ENCODE results near the gene AUTS2.
A peak's percentile ranks its signal among the peaks of the same experiment; 100 is the strongest.
"Not testable (repeated sequence)": the region's sequence is repeated elsewhere in the genome, so short reads cannot be mapped to it uniquely, and the experiment has no call there.

AUTS2 gene

DNA sequence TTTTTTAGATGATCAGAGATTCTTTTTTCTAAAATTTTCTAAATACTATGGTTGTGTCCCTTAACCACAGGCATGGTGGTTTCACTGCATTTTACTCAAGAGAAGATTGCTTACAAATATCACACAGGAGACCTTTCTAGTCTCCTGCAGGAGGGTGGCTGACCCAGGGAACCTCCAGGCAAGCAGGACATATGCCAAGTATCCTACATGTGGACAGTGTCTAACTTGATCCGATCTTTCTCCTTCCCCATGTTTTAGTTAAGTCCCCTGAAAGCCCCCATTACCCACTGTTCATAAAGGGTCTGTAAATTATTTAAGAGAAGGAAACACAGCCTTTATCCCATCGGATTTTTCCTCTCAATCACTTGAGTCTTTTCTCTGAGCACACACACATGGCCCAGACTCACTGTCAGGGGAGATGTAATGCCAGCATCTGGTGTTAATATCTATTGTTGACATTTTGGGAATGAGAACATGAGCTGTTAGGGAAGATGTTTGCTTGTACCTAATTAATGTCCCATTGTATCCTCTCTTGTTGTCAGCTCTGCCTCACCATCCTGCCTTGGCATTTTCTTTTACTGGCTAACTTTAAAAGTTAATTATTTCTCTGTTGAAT, 755.2 kb downstream of the AUTS2 start:
- DNase-seq (ENCODE audit: low spot score): no peak

DNA sequence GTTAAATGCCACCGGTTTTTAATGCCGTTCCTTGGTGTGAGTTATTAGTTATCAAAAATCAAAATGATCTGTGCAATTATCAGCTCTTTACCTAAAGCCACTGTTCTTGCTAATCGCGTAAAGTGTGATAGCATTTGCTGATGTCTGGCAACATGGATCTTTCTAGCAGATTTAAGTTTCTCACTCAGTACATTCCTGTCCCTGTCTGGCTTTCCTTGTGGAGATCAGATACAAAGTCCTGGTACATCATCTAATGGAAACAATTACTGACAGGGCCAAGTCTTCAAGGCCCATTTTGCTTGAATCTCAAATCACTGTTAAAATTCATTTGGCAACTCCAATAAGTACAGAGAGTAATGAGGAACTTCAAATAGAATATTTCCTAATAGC, 755.7 kb downstream of the AUTS2 start:
- no peak for DNase-seq (ENCODE audit: low spot score)

DNA sequence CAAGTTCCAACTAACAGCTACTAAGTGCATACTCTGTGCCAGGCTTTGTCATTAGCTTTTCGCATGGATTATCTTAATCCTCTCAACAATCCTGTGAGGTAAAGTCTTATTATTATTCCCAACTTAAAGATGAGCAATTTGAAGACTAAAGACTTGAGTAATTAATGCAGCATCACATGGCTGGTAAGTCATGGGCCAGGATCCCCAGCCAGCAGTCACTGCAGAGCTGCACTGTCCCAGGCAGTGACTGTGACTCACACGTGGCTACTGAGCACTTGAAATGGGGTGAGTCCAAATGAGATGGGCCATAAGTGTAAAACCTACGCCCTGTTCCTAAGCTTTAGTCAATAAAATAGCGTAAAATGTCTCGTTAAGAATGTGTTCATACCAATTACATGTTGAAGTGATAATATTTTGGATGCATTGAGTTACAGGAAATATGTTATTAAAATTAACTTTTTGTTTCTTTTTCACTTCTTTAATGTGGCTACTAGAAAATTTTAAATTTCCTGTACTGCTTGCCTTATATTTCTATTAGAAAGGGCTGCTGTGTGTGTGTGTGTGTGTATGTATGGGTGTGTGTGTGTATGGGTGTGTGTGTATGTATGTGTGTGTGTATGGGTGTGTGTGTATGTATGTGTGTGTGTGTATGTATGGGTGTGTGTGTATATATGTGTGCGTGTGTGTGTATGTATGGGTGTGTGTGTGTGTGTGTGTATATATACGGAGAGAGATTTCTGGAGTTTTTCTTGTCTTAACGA, 756.3 kb downstream of the AUTS2 start:
- DNase-seq (ENCODE audit: low spot score): peak; percentile 21

DNA sequence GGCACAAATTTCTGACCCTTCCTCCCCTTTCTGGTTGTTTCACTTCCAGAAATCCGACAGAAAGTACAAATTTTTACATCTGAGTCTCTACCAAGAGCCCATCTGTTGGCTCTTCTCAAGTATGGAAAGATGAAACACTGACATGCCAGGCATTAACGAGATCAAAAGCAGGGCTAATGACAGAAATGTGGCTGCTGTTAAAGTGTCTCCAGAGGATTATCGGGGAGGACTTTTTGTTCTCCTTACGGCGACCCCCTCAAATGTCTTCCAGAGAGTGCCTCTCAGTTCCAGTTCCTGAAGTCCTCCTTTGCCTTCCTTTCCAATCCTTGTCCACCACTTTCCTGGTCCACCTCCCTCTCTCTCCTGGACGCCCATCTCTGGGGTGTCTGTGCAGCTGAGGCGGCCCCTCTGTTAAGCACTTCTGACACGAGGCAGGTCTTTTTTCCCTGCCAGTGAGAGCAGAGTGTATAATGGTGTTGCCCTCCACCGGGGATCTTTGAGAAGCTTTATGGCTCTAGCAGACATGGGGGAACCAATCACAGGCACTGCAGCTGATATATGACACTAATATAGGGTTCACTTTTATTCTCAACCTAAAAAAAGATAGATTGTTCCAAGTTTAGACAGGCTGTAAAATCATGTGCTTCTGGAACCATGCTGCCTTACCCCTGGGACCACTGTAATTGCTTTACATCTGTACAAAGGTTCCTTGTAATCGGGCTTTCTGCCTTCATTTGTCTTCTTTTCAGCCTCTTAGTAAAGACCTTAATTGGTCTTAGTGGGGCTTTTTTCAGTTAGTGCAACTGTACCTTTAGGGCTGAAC, 757.1 kb downstream of the AUTS2 start:
- DNase-seq (ENCODE audit: low spot score): no peak

DNA sequence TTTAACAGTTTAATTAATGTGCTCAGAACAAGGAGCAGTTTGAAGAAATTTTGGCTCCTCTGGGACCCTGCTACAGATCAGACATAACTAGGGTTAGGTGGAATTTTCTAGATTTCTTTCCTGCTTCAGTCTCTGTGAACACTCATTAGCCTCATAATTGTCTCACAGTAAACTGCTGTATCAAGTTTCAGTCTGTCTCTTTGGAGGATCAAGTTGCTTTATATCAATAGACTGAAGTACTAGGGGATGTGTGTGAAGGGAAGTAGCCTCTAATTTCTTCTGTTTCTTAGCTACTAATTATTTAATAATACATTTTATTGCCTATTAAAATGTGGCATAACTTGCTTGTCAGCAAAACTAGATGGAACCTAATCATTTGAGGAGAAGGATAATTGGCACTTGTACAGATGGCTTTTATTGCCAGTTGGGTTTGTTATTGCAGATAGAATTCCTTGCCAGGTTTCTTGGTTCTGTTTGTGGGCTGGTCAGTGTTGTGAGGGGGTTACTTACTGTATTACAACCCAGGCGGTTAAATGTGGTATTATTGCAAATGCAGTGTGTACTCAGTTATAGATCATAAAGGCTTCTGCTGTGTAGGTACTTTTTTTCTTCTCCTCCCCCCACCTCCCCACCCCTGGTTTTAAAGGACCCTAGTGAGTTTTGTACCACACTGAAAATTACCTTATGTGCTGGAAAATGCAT, 758.0 kb downstream of the AUTS2 start:
- DNase-seq (ENCODE audit: low spot score): no peak

DNA sequence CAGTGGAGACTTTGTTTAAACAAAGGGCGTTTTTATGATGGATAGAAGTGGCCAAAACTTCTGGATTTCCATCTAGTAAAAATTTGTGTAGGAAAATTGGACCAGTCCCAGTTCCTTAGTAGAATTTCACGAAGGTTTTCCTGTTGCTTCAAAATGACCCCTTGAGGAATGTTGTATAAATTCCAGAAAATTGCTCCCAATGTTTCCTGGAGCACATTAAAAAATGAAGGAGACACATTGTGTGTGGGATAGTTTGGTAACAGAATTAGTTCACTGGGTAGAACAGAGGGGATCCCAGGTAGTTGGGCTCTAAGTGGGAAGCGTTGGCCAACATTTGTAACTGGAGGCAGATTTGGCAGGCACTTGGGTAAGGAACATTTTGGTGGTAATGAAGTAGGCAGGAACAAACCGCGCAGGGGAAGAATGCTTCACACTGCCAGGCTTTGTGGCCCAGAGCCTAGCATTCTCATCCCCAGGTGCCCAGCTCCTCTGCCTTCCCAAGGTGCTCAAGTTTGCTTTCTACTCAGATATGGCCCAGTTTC, 758.6 kb downstream of the AUTS2 start:
- no peak for DNase-seq (ENCODE audit: low spot score)

DNA sequence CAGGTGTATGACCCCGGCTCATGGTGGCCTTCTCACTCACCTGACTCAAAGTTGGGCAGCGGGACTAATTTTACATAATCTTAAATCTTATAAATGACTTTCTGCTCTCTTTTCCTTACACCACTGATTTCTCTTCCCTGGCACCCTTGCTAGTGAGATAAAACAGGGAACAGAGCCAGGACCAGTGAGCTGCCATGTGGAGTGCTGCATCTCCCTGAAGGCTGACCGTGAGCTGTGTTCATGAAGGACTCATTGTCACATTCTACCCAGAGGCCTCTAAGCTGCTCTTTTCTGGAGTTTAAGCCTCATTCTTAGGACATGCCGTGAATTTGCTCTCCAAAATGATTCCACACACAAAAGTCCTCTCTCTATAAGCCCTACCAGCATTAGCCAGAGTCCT, 762.3 kb downstream of the AUTS2 start:
- DNase-seq (ENCODE audit: low spot score): no peak

DNA sequence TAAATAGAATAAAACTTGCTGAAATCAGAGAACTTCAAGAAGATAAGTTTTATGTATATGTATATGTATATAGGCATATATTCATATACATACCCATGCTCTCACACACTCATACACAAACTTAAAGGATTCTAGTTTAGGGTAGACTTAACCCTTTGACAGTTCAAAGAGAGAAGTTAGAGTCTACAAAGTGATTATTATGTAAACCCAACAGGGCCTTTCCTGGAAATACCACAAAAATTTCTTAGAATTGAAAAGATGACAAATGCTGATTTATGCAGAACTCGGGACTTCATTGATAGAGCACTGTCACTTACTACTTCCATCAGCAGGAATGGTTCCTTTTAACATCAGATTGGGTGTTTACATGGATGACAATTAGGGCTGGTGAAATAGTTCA, 763.5 kb downstream of the AUTS2 start:
- DNase-seq (ENCODE audit: low spot score): no peak

DNA sequence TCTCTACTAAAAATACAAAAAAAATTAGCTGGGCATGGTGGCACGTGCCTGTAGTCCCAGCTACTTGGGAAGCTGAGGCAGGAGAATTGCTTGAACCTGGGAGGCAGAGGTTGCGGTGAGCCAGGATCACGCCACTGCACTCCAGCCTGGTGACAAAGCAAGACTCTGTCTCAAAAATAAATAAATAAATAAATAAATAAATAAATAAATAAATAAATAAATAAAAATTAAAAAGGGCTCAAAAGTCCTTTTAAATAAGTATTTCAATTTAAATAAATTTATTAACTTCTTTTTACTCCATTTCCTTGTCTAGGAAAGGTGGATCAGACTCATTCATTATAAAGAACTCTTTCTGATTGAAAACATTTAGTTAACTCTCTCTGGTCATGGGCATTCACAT, 766.1 kb downstream of the AUTS2 start:
- not testable (repeated sequence) for DNase-seq (ENCODE audit: low spot score)

DNA sequence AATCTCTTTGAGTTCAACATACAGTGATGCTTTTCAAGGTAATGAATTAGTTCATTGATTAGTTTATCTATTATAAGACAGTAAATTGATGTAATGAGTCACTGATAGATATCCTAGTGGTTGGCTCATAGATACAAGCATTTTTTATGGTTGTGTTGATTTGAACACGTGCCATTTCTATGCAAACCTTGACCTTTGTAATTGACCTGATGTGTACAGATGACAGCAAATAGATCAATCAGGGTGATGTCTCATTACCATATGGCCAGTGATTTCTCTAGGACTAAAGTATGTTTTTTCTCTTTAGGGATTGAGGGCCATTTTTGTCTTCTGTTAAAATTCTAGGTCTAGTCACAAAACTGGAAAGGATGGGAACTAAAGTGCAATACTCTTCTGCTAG, 773.4 kb downstream of the AUTS2 start:
- DNase-seq (ENCODE audit: low spot score): no peak

DNA sequence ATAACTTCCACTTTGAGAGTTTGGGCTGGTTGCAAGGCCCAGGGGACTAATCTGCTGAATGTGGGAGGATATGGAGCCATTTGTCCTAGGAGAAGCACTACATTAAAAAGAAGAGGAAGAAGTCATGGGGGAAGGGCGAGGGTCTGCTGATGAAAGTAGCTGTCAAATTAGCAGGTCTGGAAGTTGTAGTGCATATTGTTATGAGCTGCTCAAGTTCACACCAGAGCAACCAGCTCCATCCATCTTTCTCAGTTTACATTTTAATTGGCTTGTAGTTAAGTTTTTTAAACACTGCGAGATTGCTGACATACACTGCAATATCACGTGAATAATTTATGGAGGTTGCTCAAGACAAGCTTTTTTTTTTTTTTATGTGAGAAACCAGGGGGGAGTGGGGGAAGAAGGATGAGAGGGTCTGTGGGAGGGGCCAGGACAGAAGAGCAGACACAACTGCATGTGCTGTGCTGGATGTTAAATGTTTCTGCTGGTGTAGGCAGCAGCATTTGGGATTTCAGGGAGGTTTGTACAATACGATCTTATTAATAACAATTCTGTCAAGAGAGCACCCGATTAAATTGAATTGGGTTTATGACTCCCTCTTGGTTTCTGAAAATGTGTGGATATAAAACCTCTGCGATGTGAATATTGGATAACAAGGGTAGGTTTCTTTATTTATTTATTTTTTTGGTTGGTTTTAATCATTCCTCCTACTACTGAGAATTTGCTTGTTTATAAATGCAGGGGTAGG, 774.7 kb downstream of the AUTS2 start:
- DNase-seq (ENCODE audit: low spot score): no peak

DNA sequence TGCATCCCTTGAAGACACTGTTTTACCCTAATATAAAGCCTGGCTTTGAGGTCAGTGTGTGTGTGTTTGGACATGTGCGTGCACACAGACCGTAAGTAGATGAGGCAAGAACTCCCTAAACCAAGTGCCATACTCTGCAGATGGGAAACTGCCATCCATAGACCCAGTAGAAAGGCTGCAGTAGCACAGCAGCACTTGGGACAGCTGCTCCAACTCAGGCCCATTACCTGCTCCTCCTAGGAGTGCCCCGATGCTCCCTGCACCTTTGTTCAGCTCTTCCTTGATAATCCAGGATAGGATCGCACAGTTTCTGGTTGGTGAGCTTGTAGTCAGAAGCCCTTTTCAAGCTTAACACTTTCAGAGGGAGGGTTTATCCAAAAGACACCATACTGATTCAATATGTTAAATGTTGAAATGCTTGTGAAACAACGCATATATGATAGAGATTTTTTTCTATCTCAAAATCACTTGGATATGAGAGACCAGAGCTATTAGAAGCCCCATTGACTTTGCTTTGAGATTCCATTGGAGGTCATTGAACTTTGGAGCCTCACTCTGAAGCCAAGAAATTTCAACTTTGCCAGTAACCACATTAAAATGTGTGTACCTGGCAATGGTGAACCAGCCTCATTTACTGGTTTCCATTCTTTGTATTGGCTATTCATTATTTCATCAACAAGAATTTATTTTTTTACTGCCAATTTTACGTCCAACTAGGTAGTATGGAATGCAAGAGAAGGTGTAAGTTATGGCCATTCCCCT, 776.7 kb downstream of the AUTS2 start:
- no peak for DNase-seq (ENCODE audit: low spot score)

DNA sequence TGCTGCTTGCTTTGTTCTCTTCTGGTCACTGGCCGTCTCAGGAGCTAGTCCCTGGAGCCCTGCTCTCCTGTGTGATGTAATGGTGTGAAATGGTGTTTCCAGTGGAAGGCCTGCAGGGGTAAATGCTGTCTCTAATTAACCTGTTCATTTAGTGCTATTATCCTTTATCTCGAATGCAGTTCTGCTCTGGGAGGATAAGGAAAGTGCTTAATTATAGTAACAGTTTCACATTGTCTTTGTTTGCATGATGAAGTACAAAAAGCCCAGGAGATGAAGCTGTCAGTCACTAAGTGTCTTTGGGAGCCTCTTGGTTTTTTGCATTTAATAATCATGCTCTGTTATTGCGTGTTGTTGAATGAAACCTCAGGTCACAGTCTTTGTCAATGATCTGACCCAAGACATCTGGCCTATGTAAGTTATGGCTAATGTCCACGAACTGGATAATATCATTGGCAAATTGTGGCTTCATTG, 778.3 kb downstream of the AUTS2 start:
- DNase-seq (ENCODE audit: low spot score): no peak

DNA sequence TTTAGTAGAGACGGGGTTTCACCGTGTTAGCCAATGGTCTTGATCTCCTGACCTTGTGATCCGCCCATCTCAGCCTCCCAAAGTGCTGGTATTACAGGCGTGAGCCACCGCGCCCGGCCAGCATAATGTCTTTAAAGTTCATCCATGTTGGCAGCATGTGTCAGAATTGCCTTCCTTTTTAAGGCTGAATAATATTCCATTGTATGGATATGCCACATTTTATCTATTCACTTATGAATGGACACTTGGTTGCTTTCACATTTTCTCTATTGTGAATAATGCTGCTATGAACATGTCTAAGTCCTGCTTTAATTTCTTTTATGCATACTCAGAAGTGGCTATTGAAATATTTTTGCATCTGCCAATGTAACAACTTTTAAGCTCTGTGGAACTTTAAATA, 779.7 kb downstream of the AUTS2 start:
- DNase-seq (ENCODE audit: low spot score): no peak

DNA sequence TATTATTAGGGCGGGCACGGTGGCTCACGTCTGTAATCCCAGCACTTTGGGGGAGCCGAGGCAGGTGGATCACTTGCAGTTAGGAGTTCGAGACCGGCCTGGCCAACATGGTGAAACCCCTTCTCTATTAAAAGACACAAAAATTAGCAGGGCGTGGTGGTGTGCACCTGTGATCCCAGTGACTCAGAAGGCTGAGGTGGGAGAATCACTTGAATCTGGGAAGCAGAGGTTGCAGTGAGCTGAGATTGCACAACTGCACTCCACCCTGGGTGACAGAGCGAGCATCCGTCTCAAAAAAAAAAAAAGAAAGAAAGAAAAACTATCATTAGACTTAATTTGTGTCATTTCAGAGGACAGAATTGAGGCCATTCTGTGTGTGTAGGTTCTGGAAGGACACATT, 780.9 kb downstream of the AUTS2 start:
- no peak for DNase-seq (ENCODE audit: low spot score)

DNA sequence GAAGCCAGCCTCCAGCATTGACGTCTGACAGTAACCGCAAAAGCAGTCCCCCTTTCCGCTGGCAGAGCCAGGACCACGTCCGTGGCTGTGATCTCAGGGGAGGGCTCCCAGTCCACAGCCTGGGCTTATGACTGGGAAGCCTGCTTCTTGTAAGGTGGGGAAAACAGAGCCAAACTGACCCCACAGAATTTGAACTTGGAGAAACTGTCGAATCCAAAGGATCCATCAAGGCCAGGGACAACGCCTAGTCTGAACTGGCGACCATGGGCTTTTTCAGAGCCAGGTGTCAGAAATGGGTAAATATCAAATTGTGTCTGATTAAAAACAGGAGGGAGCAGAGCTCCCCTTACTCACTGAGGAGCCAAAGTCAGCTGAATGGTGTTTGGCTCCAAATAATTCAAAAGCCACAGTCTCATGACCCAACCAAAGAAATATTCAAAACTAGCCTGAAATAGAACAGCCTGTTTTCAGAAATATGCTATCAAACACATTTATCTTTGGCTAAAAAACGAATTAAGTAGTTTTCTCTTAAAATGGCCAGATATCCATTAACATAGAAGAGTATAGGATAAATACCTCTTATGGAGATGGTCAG, 782.2 kb downstream of the AUTS2 start:
- DNase-seq (ENCODE audit: low spot score): no peak

DNA sequence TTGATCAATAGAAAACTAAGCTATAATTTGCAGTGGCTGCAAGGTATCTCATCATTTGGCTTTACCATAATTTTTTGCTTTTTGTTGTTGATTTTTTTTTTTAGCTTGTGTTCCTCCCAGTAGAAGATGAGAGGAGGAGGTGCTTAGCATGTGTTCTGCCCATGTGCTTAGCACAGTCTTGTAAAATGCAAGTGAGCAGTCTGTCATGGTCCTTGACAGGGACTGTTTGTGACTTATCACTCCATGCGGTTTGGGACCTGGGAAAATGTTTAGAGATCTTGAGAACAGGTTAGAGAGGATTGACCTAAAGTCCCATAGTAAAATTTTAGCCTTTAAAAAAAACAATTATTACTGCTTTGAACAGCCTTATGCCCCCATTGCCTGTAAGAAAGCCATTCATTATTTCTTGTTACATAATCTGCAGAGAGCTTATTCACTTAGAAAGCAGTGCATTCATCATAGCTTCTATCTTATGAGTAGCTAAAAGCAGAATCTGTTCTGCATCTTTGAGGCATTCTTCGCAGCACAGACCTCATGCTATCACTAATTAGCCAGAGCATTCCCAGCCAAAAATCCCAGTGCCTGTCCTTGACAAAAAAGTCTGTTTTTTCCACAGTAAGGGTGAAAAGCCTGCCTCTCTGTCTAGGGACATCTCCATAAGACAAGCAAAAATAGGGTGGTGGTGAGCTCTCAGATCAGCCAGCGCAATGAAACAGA, 784.9 kb downstream of the AUTS2 start:
- no peak for DNase-seq (ENCODE audit: low spot score)

DNA sequence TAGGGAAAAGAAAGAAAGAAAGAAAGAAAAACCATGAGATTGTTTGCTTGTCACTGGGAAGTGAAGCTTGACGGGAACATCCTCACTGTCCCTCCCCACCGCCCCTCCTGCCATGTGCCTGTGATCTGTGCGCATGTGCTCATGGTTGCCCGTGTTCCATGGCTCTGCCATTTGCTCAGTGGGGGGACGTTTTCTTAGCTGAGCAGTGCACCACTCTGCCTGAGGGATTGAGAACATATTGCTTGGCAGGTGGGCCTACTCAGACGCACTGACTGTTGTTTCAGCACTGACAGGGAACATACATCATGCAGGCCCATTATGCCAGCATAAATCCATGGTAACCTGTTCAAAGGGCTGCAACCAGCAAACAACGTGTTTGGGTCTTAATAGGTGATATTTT, 785.7 kb downstream of the AUTS2 start:
- no peak for DNase-seq (ENCODE audit: low spot score)

DNA sequence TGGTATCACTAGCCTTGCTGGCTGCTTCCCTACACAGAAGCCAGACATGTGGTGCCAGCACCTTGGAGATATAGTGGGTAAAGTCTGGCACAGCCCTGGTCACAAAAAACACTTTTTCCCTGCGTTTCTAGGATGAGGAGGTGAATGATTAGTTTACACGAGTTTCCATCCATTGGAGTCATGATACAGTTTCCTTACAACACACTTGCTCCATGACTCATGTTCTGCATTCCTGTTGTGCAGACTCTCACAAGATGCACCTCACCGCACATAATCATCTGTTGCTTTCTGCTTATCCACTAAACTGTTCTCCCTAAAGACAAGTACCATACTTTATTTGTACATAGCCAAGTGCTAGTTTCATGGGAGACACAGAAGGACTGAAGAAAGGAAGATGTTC, 786.6 kb downstream of the AUTS2 start:
- peak; percentile 47 for DNase-seq (ENCODE audit: low spot score)

DNA sequence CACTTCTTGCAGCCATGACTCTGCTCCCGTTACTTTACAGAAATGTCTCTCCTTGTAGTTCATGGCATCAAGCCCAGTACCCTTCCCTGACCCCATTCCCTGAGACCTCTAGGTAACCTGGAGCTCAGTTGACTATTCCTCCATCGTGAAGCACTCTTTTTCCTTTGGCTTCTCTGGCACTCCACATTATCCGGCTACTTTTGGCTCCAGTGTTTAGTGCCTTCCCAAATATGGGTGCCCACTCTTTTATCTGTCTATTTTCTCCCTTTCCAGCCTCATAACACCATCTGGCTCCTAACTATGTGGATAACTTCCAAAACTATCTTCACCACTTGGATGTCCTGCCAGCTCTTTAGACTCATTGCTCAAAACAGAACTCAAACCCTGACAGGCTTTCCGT, 788.9 kb downstream of the AUTS2 start:
- no peak for DNase-seq (ENCODE audit: low spot score)
